ENCODE results near the gene PCYT1A. TPM values are rescaled to one million over a fixed set of nuclear protein-coding genes. Genes with fewer than 3 reads are reported as not detected.
A peak's percentile ranks its signal among the peaks of the same experiment; 100 is the strongest.
"Not testable (repeated sequence)": the region's sequence is repeated elsewhere in the genome, so short reads cannot be mapped to it uniquely, and the experiment has no call there.

Gene PCYT1A
- 41.4 and 47.9 TPM in 2 replicates for total RNA-seq (2014; rRNA removed; shearing (Covaris generic))

DNA sequence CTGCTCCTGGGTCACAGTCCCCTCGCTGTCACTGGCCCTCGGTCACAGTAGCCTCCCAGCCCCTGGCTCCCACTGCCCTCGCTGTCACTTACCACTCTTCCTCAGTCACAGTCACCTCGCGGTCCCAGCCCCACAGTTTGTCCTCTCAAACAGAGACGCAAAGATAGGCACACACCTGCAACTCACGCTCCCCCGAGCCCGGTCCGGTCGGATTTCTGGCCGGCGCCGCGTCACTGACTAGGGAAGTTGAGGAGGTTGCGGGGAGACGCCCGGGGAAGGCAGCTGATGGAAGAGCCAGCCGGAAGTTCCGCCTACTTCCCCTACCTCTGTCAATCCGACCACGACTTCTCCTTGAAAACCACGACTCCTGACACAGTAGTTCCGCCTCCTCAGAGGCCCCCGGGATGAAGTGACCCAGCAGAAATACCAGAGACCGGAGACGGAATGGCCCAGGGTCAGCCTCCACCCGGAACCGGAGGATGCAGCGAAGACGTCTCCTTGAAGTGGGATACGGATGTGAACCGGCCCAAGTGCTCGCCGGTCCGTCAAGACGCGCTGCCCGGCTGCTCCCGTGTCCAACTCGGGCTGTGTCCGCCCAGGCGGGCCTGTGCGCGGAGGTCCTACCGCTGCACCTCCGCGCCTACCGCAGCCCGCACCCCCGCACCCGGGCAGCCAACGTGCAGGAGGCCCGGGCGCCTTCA lies at the start of gene PCYT1A:
Gene PCYT1A, minus strand, starts transcription at position 287 of the 701 bp plus-strand sequence. CDS start 17,195 bp downstream, outside the sequence.
- in situ Hi-C loops (cut with HindIII; ENCODE audit: low sequenced_read_pairs) = no loop called here
- peak; percentile 98 for DNase-seq (ENCODE audit: low spot score)

DNA sequence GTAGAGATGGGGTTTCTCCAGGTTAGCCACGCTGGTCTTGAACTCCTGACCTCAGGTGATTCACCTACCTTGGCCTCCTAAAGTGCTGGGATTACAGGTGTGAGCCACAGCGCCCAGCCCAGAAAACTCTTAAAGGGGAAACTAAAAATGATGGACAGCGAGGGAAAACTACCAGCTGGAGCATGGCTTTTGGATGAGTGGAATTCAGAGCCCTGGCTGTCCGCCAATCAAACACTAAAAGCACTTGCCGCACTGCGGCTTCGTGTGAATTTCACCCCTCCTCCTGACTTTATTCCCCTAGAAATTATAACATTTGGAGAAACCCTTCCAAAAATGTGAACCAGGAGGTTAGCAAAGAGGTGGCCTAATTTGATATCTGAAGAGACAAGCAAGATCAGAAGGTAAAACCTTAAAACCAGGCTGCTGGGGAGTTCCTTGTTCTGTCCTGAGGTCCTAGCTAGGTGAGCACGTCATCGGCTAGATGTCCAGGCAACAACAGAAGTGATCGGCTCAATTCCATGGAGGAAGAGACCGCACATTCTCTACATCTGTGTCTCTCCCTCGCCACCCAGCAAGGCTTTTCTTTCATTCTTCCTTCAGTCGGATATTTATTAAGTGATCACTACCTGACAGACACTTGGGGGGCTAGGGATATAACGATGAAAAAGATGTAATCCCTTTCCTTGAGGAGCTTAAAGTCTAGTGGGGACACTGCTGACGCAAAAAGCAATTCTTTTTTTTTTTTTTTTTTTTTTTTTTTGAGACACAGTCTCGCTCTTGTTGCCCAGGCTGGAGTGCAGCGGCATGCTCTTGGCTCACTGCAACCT lies 49.0 kb upstream of the PCYT1A start:
- in situ Hi-C loops (cut with HindIII; ENCODE audit: low sequenced_read_pairs) = no loop called here
- DNase-seq (ENCODE audit: low spot score) = no peak

- in situ Hi-C loops (cut with HindIII; ENCODE audit: low sequenced_read_pairs) = no loop called here
- DNase-seq (ENCODE audit: low spot score) = no peak
Measured at GRCh38 chr3:196335503-196335948, 48.0 kb upstream of the PCYT1A start.

GRCh38 chr3:196334982-196335381 lies 47.5 kb upstream of the PCYT1A start:
- in situ Hi-C loops (cut with HindIII; ENCODE audit: low sequenced_read_pairs) = no loop called here
- no peak for DNase-seq (ENCODE audit: low spot score)

DNA sequence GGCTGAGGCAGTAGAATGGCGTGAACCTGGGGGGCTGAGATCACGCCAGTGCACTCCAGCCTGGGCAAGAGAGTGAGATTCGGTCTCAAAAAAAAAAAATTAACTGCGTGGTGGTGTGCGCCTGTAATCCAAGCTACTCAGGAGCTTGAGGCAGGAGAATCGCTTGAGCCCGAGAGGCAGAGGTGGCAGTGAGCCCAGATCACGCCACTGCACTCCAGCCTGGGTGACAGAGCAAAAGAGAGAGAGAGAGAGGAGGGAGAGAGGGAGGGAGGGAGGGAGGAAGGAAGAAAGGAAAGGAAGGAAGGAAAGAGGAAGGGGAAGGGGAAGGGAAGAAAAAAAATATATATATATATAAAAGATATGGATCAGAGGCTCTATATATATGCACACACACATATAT lies 44.6 kb upstream of the PCYT1A start:
- DNase-seq (ENCODE audit: low spot score) = no peak
- in situ Hi-C loops (cut with HindIII; ENCODE audit: low sequenced_read_pairs) = no loop called here

GRCh38 chr3:196327405-196327804 lies 39.9 kb upstream of the PCYT1A start:
- DNase-seq (ENCODE audit: low spot score) = no peak

GRCh38 chr3:196326936-196327335 lies 39.4 kb upstream of the PCYT1A start:
- in situ Hi-C loops (cut with HindIII; ENCODE audit: low sequenced_read_pairs) = no loop called here
- DNase-seq (ENCODE audit: low spot score) = no peak

More at GRCh38 chr3:196327405-196327804, 39.9 kb upstream of the PCYT1A start:
- in situ Hi-C loops (cut with HindIII; ENCODE audit: low sequenced_read_pairs) = no loop called here

- in situ Hi-C loops (cut with HindIII; ENCODE audit: low sequenced_read_pairs) = no loop called here
- DNase-seq (ENCODE audit: low spot score) = no peak
Measured at GRCh38 chr3:196323691-196324090, 36.2 kb upstream of the PCYT1A start.

- in situ Hi-C loops (cut with HindIII; ENCODE audit: low sequenced_read_pairs) = no loop called here
- DNase-seq (ENCODE audit: low spot score) = no peak
Measured at GRCh38 chr3:196323016-196323415, 35.5 kb upstream of the PCYT1A start.

DNA sequence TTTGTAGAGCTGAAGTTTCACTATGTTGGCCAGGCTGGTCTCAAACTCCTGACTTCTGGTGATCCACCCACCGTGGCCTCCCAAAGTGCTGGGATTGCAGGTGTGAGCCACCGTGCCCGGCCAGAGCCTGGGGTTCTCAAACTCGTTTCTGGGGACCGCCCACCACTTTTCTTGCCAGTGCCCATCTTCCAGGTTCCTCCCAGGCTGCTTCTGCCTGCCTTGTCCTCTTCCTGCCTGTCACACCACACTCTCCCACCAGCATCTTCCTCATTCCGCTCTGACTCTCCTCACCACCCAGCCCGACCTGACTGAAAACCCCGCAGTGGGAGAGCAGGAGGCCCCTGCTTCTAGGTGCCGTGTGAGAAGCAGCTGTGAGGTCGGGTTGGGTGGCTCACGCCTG lies 33.6 kb upstream of the PCYT1A start:
- in situ Hi-C loops (cut with HindIII; ENCODE audit: low sequenced_read_pairs) = no loop called here
- no peak for DNase-seq (ENCODE audit: low spot score)

DNA sequence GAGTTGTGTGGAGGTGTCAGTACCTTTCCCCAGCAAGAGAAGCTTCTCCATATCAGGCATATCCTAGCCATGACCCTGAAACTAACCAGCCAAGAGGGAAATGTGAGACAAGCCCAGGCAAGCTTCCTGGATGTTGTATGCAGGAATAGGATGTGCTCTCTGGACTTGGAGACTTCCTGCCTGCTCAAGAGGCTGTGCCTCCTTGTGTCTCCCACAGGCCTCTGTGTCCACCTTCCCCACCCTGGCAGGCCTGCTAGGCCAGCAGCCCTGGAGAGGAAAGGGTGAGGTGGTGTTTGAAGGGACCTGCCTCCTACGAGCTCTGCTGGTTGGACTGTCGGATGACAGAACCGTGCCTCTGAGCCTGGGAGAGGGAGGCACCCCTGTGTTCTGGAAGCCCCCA lies 32.6 kb upstream of the PCYT1A start:
- in situ Hi-C loops (cut with HindIII; ENCODE audit: low sequenced_read_pairs) = no loop called here
- no peak for DNase-seq (ENCODE audit: low spot score)

GRCh38 chr3:196317687-196318467 lies 30.4 kb upstream of the PCYT1A start, which contains the start of gene DYNLT2B:
Gene DYNLT2B, minus strand, starts transcription at chr3:196318240. Its CDS starts 88 bp downstream, at chr3:196318152.
- DNase-seq (ENCODE audit: low spot score) = peak; percentile 91
- in situ Hi-C loops (cut with HindIII; ENCODE audit: low sequenced_read_pairs) = no loop called here

- DNase-seq (ENCODE audit: low spot score); in situ Hi-C loops (cut with HindIII; ENCODE audit: low sequenced_read_pairs): not testable (repeated sequence)
Measured at GRCh38 chr3:196316799-196317686, 29.5 kb upstream of the PCYT1A start.

- no peak for DNase-seq (ENCODE audit: low spot score)
- in situ Hi-C loops (cut with HindIII; ENCODE audit: low sequenced_read_pairs) = no loop called here
Measured at GRCh38 chr3:196315821-196316220, 28.3 kb upstream of the PCYT1A start.

- in situ Hi-C loops (cut with HindIII; ENCODE audit: low sequenced_read_pairs) = no loop called here
- no peak for DNase-seq (ENCODE audit: low spot score)
Measured at GRCh38 chr3:196314597-196314996, 27.1 kb upstream of the PCYT1A start.

DNA sequence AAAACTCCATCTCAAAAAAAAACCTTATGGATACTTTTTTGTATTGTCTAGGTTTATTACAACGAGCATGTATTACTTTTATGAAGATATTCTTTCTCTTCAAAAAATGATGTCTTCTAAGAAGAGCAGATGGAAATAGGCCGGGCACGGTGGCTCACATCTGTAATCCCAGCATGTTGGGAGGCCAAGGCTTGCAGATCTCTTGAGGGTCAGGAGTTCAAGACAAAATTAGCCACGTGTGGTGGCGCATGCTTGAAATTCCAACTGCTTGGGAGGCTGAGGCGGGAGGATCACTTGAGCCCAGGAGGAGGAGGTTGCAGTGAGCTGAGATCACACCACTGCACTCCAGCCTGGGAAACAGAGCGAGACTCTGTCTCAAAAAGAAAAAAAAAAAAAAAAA lies 26.6 kb upstream of the PCYT1A start:
- DNase-seq (ENCODE audit: low spot score); in situ Hi-C loops (cut with HindIII; ENCODE audit: low sequenced_read_pairs): not testable (repeated sequence)

- DNase-seq (ENCODE audit: low spot score); in situ Hi-C loops (cut with HindIII; ENCODE audit: low sequenced_read_pairs): not testable (repeated sequence)
Measured at GRCh38 chr3:196302960-196303359, 15.4 kb upstream of the PCYT1A start.

GRCh38 chr3:196302551-196302950 lies 15.0 kb upstream of the PCYT1A start:
- DNase-seq (ENCODE audit: low spot score) = not testable (repeated sequence)

More at GRCh38 chr3:196302551-196302950, 15.0 kb upstream of the PCYT1A start:
- in situ Hi-C loops (cut with HindIII; ENCODE audit: low sequenced_read_pairs) = not testable (repeated sequence)

All from G401 (cell line).